ENCODE results near the gene EMD. TPM values are rescaled to one million over a fixed set of nuclear protein-coding genes. Genes with fewer than 3 reads are reported as not detected.

The EMD gene
- total and polyA plus RNA-seq, 2 of the 13 experiments (the other 11 are each of a cell fraction or from before 2014, with no cell fraction given) = 14.5 to 14.9 TPM

DNA sequence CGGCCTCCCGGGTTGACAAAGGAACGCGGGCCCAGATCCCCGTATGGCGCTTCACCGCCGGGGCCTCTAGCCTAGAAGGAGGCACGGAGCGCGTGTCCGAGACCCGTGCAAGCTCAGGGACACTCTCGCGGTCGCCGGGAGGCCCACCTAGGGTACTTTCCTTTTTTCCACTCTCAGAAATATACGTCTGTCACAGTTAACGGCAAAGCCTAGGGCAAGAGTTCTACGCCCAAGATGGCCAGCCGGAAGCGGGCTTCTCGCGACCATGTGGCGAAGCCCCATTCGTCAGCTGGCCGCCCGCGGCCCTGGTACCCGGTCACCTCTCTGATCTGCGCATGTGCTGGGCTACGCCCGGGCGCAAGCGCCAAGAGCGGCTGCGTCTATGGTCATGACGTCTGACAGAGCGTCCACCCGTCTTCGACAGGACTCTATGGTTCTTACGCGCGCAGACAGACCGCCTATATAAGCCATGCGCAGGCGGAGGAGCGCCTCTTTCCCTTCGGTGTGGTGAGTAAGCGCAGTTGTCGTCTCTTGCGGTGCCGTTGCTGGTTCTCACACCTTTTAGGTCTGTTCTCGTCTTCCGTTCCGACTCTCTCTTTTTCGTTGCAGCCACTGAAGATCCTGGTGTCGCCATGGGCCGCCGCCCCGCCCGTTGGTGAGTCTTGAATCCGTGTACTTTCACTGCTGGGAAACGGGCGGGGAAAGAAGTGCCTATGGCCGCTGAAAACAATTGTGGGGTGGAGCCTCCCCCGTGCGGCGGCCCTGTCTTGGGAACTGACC lies 19.0 kb downstream of the EMD start, which contains the start of gene RPL10 (continued):
- TF ChIP-seq, protein P1, sequence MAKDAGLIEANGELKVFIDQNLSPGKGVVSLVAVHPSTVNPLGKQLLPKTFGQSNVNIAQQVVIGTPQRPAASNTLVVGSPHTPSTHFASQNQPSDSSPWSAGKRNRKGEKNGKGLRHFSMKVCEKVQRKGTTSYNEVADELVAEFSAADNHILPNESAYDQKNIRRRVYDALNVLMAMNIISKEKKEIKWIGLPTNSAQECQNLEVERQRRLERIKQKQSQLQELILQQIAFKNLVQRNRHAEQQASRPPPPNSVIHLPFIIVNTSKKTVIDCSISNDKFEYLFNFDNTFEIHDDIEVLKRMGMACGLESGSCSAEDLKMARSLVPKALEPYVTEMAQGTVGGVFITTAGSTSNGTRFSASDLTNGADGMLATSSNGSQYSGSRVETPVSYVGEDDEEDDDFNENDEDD (CRISPR knock-in tag; IDR thresholded peaks at IDR 0.05; ENCODE audit: borderline replicate concordance) = peak; percentile 55; the same call in 1 of the 2 replicates
- 0 out of 2 replicates have a peak, but pooled peaks have one; percentile 13 for TF ChIP-seq RFX3 (CRISPR knock-in tag; IDR thresholded peaks at IDR 0.05)
- TF ChIP-seq SOX5 (CRISPR knock-in tag; IDR thresholded peaks at IDR 0.05; ENCODE audit: borderline replicate concordance) = 0 out of 2 replicates have a peak, but pooled peaks have one; percentile 23
- no peak for TF ChIP-seq SMARCE1 (IDR thresholded peaks at IDR 0.05; ENCODE audit: borderline replicate concordance)
- TF ChIP-seq, protein P2, sequence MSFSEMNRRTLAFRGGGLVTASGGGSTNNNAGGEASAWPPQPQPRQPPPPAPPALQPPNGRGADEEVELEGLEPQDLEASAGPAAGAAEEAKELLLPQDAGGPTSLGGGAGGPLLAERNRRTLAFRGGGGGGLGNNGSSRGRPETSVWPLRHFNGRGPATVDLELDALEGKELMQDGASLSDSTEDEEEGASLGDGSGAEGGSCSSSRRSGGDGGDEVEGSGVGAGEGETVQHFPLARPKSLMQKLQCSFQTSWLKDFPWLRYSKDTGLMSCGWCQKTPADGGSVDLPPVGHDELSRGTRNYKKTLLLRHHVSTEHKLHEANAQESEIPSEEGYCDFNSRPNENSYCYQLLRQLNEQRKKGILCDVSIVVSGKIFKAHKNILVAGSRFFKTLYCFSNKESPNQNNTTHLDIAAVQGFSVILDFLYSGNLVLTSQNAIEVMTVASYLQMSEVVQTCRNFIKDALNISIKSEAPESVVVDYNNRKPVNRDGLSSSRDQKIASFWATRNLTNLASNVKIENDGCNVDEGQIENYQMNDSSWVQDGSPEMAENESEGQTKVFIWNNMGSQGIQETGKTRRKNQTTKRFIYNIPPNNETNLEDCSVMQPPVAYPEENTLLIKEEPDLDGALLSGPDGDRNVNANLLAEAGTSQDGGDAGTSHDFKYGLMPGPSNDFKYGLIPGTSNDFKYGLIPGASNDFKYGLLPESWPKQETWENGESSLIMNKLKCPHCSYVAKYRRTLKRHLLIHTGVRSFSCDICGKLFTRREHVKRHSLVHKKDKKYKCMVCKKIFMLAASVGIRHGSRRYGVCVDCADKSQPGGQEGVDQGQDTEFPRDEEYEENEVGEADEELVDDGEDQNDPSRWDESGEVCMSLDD (CRISPR knock-in tag; IDR thresholded peaks at IDR 0.05; ENCODE audit: borderline replicate concordance) = no peak
- TF ChIP-seq MIXL1 (CRISPR knock-in tag; IDR thresholded peaks at IDR 0.05) = no peak
- TF ChIP-seq NR1H2 (CRISPR knock-in tag; IDR thresholded peaks at IDR 0.05; ENCODE audit: borderline replicate concordance, low read depth) = no peak
- TF ChIP-seq SP5 (CRISPR knock-in tag; IDR thresholded peaks at IDR 0.05; ENCODE audit: borderline replicate concordance, low read depth) = no peak
- no peak for TF ChIP-seq ZNF460 (CRISPR knock-in tag; IDR thresholded peaks at IDR 0.05; ENCODE audit: borderline replicate concordance)
- TF ChIP-seq, protein P3, sequence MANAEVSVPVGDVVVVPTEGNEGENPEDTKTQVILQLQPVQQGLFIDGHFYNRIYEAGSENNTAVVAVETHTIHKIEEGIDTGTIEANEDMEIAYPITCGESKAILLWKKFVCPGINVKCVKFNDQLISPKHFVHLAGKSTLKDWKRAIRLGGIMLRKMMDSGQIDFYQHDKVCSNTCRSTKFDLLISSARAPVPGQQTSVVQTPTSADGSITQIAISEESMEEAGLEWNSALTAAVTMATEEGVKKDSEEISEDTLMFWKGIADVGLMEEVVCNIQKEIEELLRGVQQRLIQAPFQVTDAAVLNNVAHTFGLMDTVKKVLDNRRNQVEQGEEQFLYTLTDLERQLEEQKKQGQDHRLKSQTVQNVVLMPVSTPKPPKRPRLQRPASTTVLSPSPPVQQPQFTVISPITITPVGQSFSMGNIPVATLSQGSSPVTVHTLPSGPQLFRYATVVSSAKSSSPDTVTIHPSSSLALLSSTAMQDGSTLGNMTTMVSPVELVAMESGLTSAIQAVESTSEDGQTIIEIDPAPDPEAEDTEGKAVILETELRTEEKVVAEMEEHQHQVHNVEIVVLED (CRISPR knock-in tag; IDR thresholded peaks at IDR 0.05; ENCODE audit: borderline replicate concordance) = peak; percentile 90
- no peak for TF ChIP-seq ARNT (IDR thresholded peaks at IDR 0.05)
- TF ChIP-seq, protein P4, sequence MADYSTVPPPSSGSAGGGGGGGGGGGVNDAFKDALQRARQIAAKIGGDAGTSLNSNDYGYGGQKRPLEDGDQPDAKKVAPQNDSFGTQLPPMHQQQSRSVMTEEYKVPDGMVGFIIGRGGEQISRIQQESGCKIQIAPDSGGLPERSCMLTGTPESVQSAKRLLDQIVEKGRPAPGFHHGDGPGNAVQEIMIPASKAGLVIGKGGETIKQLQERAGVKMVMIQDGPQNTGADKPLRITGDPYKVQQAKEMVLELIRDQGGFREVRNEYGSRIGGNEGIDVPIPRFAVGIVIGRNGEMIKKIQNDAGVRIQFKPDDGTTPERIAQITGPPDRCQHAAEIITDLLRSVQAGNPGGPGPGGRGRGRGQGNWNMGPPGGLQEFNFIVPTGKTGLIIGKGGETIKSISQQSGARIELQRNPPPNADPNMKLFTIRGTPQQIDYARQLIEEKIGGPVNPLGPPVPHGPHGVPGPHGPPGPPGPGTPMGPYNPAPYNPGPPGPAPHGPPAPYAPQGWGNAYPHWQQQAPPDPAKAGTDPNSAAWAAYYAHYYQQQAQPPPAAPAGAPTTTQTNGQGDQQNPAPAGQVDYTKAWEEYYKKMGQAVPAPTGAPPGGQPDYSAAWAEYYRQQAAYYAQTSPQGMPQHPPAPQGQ (CRISPR knock-in tag; IDR thresholded peaks at IDR 0.05; ENCODE audit: borderline replicate concordance) = no peak
- no peak for TF ChIP-seq KDM1A (CRISPR knock-in tag; IDR thresholded peaks at IDR 0.05)
- TF ChIP-seq, protein P5, sequence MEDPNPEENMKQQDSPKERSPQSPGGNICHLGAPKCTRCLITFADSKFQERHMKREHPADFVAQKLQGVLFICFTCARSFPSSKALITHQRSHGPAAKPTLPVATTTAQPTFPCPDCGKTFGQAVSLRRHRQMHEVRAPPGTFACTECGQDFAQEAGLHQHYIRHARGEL (CRISPR knock-in tag; IDR thresholded peaks at IDR 0.05) = no peak
- no peak for TF ChIP-seq NR3C1 (CRISPR knock-in tag; IDR thresholded peaks at IDR 0.05)
- TF ChIP-seq, protein P6, sequence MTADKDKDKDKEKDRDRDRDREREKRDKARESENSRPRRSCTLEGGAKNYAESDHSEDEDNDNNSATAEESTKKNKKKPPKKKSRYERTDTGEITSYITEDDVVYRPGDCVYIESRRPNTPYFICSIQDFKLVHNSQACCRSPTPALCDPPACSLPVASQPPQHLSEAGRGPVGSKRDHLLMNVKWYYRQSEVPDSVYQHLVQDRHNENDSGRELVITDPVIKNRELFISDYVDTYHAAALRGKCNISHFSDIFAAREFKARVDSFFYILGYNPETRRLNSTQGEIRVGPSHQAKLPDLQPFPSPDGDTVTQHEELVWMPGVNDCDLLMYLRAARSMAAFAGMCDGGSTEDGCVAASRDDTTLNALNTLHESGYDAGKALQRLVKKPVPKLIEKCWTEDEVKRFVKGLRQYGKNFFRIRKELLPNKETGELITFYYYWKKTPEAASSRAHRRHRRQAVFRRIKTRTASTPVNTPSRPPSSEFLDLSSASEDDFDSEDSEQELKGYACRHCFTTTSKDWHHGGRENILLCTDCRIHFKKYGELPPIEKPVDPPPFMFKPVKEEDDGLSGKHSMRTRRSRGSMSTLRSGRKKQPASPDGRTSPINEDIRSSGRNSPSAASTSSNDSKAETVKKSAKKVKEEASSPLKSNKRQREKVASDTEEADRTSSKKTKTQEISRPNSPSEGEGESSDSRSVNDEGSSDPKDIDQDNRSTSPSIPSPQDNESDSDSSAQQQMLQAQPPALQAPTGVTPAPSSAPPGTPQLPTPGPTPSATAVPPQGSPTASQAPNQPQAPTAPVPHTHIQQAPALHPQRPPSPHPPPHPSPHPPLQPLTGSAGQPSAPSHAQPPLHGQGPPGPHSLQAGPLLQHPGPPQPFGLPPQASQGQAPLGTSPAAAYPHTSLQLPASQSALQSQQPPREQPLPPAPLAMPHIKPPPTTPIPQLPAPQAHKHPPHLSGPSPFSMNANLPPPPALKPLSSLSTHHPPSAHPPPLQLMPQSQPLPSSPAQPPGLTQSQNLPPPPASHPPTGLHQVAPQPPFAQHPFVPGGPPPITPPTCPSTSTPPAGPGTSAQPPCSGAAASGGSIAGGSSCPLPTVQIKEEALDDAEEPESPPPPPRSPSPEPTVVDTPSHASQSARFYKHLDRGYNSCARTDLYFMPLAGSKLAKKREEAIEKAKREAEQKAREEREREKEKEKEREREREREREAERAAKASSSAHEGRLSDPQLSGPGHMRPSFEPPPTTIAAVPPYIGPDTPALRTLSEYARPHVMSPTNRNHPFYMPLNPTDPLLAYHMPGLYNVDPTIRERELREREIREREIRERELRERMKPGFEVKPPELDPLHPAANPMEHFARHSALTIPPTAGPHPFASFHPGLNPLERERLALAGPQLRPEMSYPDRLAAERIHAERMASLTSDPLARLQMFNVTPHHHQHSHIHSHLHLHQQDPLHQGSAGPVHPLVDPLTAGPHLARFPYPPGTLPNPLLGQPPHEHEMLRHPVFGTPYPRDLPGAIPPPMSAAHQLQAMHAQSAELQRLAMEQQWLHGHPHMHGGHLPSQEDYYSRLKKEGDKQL (CRISPR knock-in tag; IDR thresholded peaks at IDR 0.05; ENCODE audit: low read depth) = no peak
